ENCODE results near the gene TFR2.

TFR2 gene

DNA sequence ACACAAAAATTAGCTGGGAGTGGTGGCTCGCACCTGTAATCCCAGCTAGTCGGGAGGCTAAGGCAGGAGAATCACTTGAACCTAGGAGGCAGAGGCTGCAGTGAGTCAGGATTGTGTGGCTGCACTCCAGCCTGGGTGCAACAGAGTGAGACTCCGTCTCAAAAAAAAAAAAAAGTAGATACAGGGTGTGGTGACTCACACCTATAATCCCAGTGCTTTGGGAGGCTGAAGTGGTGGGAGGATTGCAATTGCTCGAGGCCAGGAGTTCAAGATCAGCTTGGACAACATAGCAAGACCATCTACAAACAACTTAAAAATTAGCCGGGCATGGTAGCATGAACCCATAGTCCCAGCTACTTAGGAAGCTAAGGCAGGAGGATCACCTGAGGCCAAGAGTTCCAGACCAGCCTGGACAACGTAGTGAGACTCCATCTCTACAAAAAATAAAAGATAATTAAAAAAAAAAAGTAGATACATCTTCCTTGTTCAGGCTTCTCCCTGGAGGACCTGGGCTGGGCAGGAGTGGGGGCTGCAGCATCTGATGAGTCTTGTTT, 27.0 kb downstream of the TFR2 start:
- in situ Hi-C loops (cut with MboI; ENCODE audit: low sequenced_read_pairs) = no loop called here

DNA sequence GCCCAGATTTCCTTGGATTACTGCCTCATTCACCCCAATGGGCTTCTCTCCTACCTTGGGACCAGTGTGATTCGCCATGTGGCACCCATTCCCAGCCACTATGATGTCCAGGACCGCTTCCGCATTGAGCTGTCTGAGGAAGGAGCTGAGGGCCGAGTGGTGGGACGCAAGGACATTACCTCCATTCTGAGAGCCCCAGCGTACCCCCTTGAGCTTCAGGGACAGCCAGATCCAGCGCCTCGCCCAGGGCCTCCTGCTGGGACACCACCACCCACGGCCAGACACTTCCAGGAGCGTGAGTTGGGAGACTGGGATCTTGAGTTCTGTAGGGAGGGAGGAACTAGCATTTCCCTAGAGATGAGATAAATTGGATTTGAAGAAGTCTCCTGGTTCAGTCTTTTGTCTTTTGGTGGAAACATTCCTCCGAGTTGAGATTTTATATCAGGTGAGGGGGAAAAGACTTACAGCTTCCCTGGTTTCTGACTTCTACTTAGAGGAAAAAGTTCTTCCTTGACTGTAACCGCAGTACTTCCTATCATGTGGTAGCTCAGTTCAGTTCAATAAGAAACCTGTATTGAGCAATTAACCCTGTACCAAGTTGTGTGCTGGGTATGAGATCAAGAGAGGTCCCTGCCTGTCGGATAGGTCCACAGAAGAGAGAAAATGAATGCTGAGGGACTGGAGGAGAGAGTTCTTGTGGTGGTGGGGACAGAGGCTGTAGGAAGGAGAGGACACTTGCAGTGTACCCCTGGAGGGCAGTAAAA, 27.8 kb downstream of the TFR2 start:
- in situ Hi-C loops (cut with MboI; ENCODE audit: low sequenced_read_pairs) = no loop called here

GRCh38 chr7:100612730-100613390, 28.5 kb downstream of the TFR2 start:
- in situ Hi-C loops (cut with MboI; ENCODE audit: low sequenced_read_pairs) = no loop called here

- in situ Hi-C loops (cut with MboI; ENCODE audit: low sequenced_read_pairs) = no loop called here
Observed at GRCh38 chr7:100611983-100612729, 29.2 kb downstream of the TFR2 start, which contains the start of gene MOSPD3. Gene MOSPD3 (plus strand): TSS chr7:100612540. CDS start chr7:100612792, 252 bp downstream.

DNA sequence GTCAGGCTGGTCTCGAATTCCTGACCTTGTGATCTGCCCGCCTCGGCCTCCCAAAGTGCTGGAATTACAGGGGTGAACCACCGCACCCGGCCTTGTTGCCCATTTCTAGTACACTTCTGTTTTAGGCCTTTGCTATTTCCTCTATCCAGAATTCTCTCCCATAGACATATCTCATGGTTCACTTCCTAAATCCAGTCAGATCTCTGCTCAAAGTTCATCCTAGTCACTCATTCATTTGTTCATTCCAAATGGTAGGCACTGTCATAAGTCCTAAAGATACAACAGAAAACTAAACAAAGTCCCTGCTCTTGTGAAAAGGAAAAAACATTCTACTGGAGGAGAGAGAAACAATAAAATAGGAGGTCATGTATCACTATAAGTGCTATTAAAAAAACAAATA, 31.4 kb downstream of the TFR2 start:
- in situ Hi-C loops (cut with MboI; ENCODE audit: low sequenced_read_pairs) = no loop called here

- in situ Hi-C loops (cut with MboI; ENCODE audit: low sequenced_read_pairs) = no loop called here
Observed at GRCh38 chr7:100607111-100607510, 34.2 kb downstream of the TFR2 start.

DNA sequence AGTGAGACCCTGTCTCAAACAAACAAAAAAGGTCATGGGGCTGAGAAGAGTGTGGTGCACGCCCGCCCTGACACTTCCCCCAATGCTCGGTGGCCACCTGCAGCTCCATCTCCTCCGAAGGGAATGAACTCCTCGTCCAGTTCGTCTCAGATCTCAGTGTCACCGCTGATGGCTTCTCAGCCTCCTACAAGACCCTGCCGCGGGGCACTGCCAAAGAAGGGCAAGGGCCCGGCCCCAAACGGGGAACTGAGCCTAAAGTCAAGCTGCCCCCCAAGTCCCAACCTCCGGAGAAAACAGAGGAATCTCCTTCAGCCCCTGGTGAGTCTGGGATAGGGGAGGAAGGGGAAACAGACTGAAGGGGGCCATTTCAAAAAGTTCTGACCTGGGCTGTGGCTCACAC, 35.0 kb downstream of the TFR2 start:
- in situ Hi-C loops (cut with MboI; ENCODE audit: low sequenced_read_pairs) = no loop called here

DNA sequence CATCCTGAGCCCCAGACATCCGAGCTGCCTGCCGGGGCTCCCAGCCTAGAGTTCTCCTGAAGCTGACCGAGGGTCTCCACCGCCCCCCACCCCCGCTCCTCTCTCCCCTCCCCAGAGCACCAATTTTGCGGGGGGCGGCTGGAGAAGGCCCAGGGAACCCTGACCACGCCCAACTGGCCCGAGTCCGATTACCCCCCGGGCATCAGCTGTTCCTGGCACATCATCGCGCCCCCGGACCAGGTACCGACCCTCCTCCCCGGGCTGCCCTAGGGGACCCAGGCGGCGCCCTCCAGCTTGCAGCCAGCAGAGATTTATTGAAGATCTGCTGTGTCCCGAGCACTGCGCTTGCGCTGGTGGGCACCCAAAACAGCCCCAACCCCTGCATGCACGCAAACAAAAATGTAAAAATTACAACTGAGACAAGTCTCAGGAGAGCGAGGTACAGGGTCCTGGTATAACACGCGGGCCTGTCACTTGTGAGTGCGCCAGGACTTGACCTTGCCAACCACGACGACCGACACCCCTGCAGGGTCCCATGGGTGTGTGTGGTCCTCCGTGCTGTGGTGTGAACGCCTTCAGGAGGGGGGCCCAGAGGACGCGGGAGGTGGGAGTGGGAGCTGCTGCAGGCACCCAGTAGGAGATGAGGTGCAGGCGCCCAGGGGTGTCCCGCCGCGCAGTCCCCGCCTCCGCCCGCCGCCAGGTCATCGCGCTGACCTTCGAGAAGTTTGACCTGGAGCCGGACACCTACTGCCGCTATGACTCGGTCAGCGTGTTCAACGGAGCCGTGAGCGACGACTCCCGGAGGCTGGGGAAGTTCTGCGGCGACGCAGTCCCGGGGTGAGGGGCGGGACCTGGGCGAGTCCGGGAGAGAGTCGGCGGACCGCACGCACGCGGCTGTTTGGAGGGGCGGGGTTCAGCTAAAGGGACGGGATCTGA, 36.1 kb downstream of the TFR2 start:
- in situ Hi-C loops (cut with MboI; ENCODE audit: low sequenced_read_pairs) = no loop called here

DNA sequence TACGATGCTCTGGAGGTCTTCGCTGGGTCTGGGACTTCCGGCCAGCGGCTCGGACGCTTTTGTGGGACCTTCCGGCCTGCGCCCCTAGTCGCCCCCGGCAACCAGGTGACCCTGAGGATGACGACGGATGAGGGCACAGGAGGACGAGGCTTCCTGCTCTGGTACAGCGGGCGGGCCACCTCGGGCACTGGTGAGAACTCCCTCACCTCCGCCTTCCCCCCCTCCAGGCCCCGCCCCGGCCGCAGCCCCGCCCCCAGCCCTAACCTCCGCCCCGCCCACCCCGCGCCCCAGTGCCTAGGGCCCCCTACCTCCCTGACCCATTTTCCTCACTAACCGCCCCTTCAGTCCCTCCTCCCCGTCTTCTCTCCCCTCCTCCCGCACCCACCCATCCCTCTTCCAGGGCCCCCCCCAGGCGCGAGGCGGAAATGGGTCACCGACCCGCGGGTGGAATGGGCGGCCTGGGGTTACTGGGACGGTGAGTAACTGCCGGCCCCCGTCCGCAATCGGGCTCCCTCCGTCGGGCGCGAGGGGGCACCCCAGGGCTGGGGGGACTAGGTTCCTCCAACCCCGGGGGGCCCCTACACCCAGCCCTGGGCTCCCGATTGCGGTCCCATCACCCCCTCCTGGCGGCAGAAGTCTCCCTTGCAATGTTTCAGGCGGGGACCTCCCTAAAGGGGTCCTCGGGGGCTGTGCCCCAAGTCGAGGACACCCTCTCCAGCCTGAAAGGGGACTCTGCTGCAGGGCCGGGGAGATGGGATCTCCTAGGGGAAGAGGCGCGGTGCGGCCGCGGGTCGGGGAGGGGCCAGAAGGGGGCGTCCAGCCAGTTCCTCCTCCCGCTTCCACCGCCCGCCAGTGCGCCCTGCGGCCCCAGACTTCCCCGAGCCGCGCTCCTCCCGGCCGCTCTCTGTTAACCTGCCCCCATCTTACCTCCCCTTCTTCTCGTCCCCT, 37.0 kb downstream of the TFR2 start:
- in situ Hi-C loops (cut with MboI; ENCODE audit: low sequenced_read_pairs) = no loop called here

DNA sequence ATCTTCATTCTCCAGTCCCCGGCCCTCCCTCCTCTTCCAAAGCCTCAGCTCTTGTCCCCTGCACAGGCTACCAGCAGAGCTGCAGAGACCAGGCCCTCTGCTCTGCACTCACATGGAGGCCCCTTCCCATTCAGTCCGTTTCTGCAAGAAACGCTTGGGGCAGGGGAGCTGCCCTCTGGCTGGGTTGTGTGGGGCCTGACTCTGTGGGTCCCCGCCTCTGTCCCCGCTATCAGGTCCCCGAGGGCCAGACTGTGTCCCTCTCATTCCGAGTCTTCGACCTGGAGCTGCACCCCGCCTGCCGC, 37.7 kb downstream of the TFR2 start:
- in situ Hi-C loops (cut with MboI; ENCODE audit: low sequenced_read_pairs) = no loop called here

DNA sequence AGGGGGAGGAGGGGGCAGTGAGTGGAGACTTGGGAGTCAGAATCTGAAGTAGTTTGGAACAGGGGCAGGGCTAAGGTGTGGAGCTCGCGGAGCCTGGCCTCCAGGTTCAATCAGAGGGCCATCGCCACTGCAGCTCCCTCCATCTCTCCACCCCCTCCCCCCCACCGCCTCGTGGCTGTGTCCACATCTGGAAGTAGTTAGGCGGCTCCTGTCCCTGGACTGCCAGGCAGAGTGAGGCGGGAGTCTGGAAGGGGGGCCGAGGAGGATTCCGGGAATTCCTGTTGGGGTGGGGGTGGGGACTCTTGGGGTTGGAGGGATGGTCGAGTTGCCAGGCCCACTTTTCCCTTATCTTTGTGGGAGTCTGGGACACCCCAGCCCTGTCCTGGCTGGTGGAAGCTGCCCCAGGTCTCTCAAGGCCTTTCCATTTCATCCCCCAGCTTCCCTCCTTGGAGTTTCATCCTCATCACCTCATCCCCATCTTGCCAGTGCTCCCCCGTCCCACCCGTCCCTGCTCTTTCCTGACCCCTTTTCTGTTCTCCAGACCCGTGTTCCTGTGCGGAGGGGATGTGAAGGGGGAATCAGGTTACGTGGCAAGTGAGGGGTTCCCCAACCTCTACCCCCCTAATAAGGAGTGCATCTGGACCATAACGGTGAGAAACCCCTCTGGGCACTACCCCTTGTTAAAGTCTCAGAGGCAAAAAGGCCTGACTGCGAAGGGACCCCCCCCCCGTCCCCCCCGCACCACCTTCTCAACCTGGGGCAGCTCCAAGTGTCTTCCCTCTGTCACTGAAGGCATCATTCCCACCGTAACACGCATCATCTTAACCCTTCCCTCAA, 38.2 kb downstream of the TFR2 start:
- in situ Hi-C loops (cut with MboI; ENCODE audit: low sequenced_read_pairs) = no loop called here

DNA sequence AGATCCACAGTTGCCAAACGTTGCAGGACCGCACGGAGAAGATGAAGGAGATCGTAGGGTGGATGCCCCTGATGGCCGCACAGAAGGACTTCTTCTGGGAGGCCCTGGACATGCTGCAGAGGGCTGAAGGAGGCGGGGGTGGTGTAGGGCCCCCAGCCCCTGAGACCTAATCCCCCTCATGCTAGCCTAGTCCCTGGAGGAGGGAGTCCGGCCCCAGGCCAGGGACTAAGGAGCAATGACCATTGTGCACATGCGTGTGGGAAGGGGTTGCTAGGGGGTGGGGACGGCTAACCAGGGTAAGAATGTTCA, 40.7 kb downstream of the TFR2 start:
- in situ Hi-C loops (cut with MboI; ENCODE audit: low sequenced_read_pairs) = no loop called here

GRCh38 chr7:100599911-100600729, 41.2 kb downstream of the TFR2 start:
- in situ Hi-C loops (cut with MboI; ENCODE audit: low sequenced_read_pairs) = no loop called here

- in situ Hi-C loops (cut with MboI; ENCODE audit: low sequenced_read_pairs) = no loop called here
Observed at GRCh38 chr7:100598425-100598824, 42.9 kb downstream of the TFR2 start.

DNA sequence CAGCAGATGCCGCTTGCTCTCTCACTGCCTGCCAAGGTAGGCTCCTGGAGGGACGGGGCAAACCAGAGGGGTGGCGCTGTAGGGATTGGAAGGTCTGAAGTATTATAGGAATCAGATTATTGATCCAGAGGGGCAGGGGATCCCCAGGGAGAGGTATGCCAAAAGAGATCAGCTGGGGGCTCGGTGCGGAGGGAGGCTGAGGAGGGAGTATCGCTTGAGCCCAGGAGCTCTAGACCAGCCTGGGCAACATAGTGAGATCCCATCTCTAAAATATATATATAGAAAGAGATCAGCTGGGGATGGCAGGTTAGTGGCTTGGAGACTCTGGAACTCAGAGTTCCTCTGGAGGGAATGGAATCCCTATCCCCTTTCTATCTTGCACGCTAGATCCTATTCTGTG, 46.2 kb downstream of the TFR2 start:
- in situ Hi-C loops (cut with MboI; ENCODE audit: low sequenced_read_pairs) = no loop called here

DNA sequence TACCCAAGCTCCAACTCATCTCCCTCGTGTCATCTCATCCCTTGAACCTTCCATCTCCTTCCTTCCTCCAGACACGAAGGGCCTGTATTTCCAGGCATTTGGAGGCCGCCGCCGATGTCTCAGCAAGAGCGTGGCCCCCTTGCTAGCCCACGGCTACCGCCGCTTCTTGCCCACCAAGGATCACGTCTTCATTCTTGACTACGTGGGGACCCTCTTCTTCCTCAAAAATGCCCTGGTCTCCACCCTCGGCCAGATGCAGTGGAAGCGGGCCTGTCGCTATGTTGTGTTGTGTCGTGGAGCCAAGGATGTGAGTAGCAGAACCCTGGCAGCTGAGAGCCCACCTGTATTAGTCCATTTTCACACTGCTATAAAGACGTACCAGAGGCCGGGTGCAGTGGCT, 49.8 kb downstream of the TFR2 start:
- in situ Hi-C loops (cut with MboI; ENCODE audit: low sequenced_read_pairs) = no loop called here

- in situ Hi-C loops (cut with MboI; ENCODE audit: low sequenced_read_pairs) = no loop called here
Observed at GRCh38 chr7:100590077-100590737, 51.1 kb downstream of the TFR2 start.
